Peyer's patch (tissue), 4 donors: ENCODE results near the gene ATF2.

Source experiments
- CTCF ChIP-seq, 6 experiments: fragments of 450-650 bp in 4 of 6; fragments of 200-600 bp in 2 of 6; sonication (generic) in 1 of 6; IDR thresholded peaks; one replicate each; pipeline ENCODE4 v1.5.1; 2017 to 2019; ENCODE audit warnings: antibody characterized with exemption in 6 of 6, mild to moderate bottlenecking in 3 of 6, moderate library complexity in 1 of 6
- POLR2A ChIP-seq, 2 donors: fragments of 450-650 bp; IDR thresholded peaks; one replicate each; pipeline ENCODE4 v1.5.1; 2017; ENCODE audit warnings: antibody characterized with exemption in 2 of 2, mild to moderate bottlenecking in 2 of 2, moderate library complexity in 2 of 2

GRCh38 chr2:175154661-175155082 lies 13.3 kb downstream of the ATF2 start:
- TF ChIP-seq CTCF (IDR thresholded peaks at IDR 0.05) = no peak
- TF ChIP-seq POLR2A (IDR thresholded peaks at IDR 0.05) = no peak
